Endothelial cell of hepatic sinusoid (primary cell): ENCODE measurements around the gene ETV6.

Source experiments
- in situ Hi-C: cut with HindIII; loops from 2 replicates; pipeline ENCODE4 v1.10.0; 2017; ENCODE audit warnings: low sequenced_read_pairs

ETV6 gene

GRCh38 chr12:11794751-11795150 lies 145.3 kb downstream of the ETV6 start:
- in situ Hi-C loops: no loop called here

GRCh38 chr12:11795192-11795912 lies 145.9 kb downstream of the ETV6 start:
- in situ Hi-C loops: no loop called here

DNA sequence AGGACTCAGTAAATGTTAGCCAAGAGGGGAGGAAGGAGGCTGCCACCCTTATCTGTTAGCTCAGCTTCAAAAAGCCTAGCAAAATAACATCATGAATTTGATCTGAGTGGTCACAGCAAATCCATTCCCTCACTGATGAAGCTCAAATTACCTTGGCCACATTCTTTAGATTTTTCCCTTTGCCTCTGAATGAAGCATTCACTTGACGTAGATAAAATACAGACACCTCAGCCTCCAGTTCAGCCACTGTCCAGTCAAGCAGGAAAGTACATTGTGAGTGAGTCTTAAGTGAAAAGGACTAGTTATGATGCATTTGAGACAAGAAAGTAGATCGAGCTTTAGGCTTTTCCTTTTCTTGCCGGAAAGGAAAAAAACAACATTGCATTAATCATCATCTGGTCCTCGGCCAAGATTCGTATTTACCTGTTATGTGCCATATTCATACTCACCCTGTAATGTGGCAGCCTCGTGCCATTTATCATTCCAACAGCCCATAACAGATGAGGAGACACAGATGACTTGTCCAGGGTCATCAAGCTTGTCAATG lies 146.5 kb downstream of the ETV6 start:
- in situ Hi-C loops: no loop called here

- in situ Hi-C loops: no loop called here
Measured at GRCh38 chr12:11797317-11797913, 147.9 kb downstream of the ETV6 start.

DNA sequence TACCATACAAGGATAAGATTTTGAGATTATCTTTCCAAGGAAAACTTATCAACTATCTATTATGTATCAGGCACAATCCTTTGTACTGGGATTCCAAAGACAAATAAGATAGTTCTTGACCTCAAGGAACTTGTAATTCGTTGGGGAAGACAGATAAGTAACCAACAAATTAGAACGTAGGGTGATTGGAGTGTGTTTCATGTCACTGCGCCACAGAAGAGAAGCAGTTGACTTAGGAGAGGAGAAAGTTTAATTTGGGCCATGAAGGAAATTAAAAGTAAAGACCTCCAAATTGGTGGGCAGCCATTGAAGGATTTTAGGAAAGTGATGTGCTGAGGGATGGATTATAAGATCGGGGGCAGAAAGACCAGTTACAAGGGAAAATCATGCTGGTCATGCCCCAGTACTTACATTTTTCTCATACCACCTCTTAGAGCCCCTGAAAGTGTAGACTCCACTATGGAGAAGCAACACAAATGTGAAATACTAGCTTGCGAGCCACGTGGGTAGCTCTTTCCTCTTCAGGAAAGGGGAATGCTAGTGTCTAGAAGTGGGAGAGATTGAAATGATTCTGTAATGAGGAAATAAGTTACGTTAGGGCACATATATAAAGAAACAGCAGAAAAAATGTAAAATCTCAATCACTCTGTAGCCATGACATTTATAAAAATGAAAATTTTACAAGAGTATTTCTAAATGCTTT lies 148.7 kb downstream of the ETV6 start:
- in situ Hi-C loops: no loop called here

GRCh38 chr12:11798856-11799501 lies 149.5 kb downstream of the ETV6 start:
- in situ Hi-C loops: no loop called here

- in situ Hi-C loops: no loop called here
Measured at GRCh38 chr12:11799502-11799873, 150.0 kb downstream of the ETV6 start.

DNA sequence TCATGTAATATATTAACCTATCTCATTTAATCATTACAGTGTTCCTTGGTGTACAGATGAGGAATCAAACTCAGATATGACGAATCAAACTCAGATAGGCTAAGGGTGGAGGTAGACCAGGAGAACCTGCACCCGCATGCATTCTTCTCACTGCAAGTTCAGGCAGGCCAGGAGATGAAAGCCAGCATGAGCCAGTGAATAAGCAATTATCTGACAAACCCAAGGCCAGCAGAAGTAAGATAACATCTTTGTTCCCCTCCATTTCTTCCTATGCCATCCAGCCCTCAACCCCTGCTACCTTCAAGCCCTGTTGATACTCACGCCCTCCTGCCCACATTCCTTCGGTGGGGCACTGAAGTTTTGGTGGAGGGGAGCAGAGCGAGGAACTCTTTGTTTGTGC lies 152.2 kb downstream of the ETV6 start:
- in situ Hi-C loops: no loop called here

DNA sequence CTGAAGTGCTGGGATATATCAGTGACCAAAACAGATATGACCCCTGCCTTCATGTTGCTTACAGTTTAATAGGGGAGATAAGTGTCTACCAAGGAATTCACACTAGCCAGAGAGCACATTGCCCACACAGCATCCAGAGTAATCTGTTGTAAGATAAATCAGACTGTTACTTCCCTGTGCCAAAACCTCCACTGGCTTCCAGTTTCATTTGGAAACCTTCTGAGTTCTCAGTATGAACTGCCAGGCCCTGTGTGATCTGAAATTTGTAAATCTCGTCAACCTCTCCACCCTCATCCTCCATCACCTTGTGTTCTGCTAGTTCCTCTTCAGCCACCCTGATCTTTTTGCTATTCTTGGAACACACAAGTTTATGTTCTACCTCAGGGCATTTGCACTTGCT lies 154.7 kb downstream of the ETV6 start:
- in situ Hi-C loops: no loop called here

DNA sequence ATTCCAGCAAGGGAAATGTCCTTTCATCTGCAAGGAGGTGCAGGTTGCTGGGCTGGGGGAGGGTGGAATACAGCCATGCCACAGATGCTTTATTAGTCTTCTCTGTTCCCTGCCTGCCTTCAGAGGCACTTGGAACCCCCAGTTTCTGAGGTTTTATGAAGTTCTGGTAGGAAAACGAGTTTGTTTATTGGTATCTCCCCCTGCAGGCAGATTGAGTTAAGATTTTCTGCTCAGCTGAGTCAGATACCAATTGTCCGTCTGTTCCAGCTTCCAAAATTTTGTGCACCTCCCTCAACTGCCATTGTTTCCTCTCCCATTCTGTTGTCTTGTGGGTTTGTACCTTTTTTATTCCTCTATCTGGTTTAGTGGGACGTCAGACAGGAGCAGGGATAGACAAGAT lies 155.6 kb downstream of the ETV6 start:
- in situ Hi-C loops: no loop called here

DNA sequence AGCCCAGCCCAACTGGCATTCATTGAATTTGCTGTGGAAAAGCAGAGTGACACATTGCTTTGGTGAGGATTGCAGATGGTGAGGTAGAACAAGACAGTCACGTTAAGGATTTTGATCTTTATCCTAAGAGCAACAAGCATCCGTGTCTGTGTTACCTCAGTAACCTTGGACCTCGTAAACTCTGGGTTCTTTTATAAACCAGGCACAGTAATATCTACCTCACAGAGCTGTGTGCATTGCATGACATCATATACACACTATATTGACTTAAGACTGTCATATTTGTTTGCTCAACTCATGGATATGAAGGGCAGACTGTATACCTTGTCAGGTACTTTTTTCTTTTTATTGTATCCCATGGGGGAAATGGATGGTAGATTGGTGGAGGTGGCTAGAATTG lies 156.2 kb downstream of the ETV6 start:
- in situ Hi-C loops: no loop called here

DNA sequence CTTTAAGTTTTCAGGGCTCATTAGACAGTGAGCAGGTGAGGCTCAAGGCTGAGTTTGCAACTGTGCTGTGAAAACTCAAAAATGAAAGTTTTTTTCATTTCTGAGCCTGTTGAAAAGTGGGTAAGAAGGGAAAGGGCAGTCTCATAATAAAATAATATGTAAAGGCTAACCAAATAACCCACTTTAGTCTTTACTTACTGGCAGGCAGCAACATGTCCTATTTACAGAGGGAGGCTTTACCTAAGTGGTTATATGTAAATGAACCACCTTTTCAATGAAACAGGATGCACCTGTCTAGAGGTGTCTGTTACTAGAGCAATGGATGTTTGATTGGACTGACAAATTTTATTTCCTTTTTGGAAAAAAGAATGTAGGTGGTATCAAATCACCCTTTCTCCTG lies 158.0 kb downstream of the ETV6 start:
- in situ Hi-C loops: no loop called here

- in situ Hi-C loops: no loop called here
Measured at GRCh38 chr12:11808931-11809330, 159.5 kb downstream of the ETV6 start.

DNA sequence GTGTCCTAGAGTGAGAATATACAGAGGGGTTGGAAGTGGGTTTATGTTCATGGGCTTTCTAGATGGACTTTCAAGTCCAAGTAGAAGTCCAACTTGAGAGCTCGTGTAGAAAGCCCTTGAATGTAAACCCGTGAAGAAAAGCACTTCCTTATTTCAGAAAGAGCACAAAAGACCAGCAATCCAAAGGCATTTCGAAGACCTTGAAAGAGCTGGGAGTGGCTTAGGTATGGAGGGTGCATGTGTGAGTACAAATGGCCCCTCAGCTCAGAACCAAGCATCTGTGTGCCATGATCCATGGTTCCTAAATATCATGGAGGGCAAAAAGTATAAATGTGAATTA lies 160.7 kb downstream of the ETV6 start:
- in situ Hi-C loops: no loop called here

DNA sequence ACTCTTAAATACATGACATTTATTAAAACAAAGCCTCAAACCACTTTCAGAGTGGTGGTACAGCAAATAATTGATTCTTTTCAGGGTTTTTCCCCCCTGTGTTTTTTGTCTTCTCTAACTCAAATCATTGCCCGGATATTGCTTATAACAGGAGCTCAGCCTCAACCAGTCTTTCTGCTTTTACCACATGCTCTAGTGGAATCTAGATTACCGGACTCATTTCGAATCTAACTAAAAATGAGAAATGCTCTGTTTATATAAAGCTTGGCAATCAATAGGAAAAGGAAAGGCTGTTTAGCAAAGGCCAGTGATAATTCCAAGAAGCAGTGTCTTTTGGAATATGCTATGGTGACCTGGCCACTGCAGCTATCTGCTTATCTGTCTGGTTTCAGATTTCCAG lies 161.5 kb downstream of the ETV6 start:
- in situ Hi-C loops: no loop called here

- in situ Hi-C loops: no loop called here
Measured at GRCh38 chr12:11812241-11812585, 162.7 kb downstream of the ETV6 start.

DNA sequence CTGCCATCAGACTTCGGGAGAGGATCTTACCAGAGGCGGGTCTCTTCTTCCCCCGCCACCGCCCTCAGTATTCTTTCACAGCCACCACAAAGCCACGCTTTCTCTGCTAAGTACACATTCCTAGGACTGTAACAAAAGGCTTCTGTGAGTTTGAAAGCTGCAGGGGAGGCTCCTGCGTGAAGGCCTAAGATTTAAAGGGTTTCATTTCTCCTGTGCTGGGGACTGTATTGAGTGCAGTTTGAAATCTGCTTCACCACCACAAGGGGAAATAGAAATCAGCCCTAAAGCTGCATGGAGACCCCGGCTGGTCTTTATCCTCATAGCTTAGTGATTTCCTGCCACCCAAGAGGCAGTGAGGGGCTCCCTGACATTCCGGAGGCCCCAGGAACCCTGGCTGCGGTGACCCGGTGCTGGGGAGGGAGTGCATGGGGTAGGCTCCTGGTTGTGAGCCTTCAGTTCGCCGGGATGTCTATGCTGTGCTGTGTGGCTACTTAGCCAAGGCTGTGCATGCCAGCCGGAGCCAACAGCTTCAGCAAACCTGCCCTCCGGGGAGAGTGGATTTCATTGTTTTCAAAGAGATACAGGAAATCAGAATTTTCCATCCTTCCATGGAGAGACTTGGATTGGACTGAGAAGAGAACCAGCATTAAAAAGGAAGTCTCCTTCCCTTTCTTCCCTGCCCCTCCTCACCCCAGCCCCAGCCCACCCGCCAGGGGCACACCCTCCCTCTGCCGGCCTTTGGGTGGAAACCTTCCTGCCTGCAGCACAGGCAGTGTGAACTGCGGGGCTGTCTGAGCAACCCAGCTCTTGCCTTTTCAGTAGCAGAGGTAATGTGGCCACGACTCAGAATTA lies 163.3 kb downstream of the ETV6 start:
- in situ Hi-C loops: no loop called here

DNA sequence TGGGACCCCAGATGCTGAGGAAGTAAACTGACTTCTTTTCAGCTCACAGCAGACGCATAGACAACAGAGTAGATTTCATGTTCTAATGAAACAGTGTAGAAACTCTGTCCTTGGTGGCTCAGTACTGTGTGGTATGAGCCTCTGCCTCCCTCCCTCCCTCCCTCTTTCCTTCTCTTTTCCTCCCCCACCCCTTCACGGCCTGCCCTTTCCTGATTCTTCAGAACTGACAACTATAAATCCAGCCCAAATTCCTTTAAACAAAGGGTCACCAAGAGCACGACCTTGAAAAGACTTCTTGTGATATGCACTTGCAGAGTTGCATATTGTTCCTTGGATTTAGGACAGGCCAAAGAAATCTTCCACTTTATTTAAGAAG lies 164.0 kb downstream of the ETV6 start:
- in situ Hi-C loops: no loop called here

DNA sequence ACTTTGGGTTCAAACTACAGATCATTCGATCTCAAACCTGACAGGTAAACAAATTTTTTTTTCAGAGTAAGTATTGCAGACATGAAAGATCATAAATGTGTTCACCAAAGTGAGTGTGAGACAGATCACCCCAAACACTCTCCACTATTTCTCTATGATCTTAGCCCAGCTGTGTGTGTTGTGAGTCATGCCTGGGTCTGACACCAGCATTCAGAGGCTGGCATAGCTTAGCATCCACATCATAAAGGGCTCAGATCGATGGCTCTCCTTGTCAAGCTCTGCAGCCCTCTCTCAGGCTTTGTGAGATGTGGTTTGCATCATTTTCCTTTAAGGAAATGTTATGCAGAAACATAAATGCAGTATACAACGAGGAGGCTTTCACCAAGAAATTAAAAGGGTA lies 164.9 kb downstream of the ETV6 start:
- in situ Hi-C loops: no loop called here

DNA sequence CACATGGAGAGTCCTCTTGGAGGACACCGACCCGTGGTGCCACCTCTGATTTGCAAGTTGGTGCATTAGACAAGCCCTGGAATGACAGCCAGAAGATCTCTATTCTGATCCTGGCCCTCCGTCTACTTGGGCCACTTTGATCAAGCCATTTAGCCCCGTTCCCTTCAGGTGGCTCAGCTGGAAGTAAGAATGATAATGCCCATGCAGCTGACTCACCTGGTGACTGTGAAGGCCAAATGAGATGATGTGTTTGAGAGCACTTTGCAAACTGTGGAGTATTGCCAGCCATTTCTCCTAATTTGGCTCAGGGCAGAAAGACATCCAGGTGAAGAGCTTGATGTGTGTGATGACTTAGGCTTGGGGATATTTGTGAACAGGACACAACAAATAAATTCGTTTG lies 165.9 kb downstream of the ETV6 start:
- in situ Hi-C loops: no loop called here

GRCh38 chr12:11819643-11820042 lies 170.2 kb downstream of the ETV6 start:
- in situ Hi-C loops: no loop called here
